Duodenal mucosa (tissue), 2 donors: ENCODE results near the gene PLXNA3.

Experiments used
- H3K27ac ChIP-seq: one replicate; pipeline ENCODE4 v1.7.0; 2013; ENCODE audit warnings: low read depth, low read length
- H3K27me3 ChIP-seq, 2 donors: one replicate each; pipeline ENCODE4 v1.7.0; 2013; ENCODE audit warnings: low read length in 2 of 2, control low read depth in 1 of 2; ENCODE audit not compliant: insufficient read depth in 2 of 2, control insufficient read depth in 1 of 2
- H3K36me3 ChIP-seq, 2 donors: one replicate each; pipeline ENCODE4 v1.7.0; 2013; ENCODE audit warnings: low read length in 2 of 2, control low read depth in 1 of 2; ENCODE audit not compliant: insufficient read depth in 2 of 2, control insufficient read depth in 1 of 2
- H3K4me1 ChIP-seq, 2 donors: one replicate each; pipeline ENCODE4 v1.7.0; 2013; ENCODE audit warnings: low read length in 2 of 2, control low read depth in 1 of 2; ENCODE audit not compliant: insufficient read depth in 2 of 2, control insufficient read depth in 1 of 2
- H3K4me3 ChIP-seq, 2 donors: one replicate each; pipeline ENCODE4 v1.7.0; 2013; ENCODE audit warnings: low read length in 2 of 2, low read depth in 1 of 2
- H3K9ac ChIP-seq, 2 donors: one replicate each; pipeline ENCODE4 v1.7.0; 2013; ENCODE audit warnings: low read length in 2 of 2, low read depth in 1 of 2
- H3K9me3 ChIP-seq, 2 donors: one replicate each; pipeline ENCODE4 v1.7.0; 2013; ENCODE audit warnings: low read length in 2 of 2, control low read depth in 1 of 2; ENCODE audit not compliant: control insufficient read depth in 1 of 2

PLXNA3 gene

DNA sequence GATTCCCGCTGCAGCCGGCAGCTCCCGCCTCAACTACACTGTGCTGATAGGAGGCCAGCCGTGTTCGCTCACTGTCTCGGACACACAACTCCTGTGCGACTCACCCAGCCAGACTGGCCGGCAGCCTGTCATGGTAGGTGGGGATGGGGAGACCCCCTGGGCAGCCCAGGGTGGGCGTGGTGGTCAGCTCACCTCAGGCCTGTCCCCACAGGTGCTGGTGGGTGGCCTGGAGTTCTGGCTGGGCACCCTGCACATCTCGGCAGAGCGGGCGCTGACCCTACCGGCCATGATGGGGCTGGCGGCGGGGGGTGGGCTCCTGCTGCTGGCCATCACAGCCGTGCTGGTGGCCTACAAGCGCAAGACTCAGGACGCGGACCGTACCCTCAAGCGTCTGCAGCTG is 9.5 kb downstream of the PLXNA3 start:
- Histone ChIP-seq H3K36me3 (peaks cover 0 to 28% of the 10 kb centered on the region in 2 donors), H3K27me3 (no peaks in the 10 kb centered on the region), H3K9me3 (no peaks in the 10 kb centered on the region), H3K27ac (no peak overlapping the region), H3K4me1 (no peaks in the 10 kb centered on the region), H3K9ac (no peak overlapping the region), H3K4me3 (no peak overlapping the region)

DNA sequence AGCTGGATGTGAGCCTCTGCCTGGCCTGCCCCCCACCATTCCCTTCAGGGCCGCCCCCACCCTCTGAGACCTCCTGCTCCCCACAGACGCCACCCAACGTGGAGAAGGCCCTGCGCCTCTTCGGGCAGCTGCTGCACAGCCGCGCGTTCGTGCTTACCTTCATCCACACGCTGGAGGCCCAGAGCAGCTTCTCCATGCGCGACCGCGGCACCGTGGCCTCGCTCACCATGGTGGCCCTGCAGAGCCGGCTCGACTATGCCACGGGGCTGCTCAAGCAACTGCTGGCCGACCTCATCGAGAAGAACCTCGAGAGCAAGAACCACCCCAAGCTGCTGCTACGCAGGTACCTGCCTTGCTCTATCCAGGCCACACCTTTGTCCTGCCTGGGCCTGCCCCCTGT is 10.1 kb downstream of the PLXNA3 start:
- no peak overlapping the region for H3K9ac ChIP-seq
- no peaks in the 10 kb centered on the region for H3K4me1 ChIP-seq
- no peaks in the 10 kb centered on the region for H3K9me3 ChIP-seq
- H3K36me3 ChIP-seq: peaks cover 0 to 28% of the 10 kb centered on the region in 2 donors
- no peaks in the 10 kb centered on the region for H3K27me3 ChIP-seq
- no peak overlapping the region for H3K4me3 ChIP-seq
- H3K27ac ChIP-seq: no peak overlapping the region

DNA sequence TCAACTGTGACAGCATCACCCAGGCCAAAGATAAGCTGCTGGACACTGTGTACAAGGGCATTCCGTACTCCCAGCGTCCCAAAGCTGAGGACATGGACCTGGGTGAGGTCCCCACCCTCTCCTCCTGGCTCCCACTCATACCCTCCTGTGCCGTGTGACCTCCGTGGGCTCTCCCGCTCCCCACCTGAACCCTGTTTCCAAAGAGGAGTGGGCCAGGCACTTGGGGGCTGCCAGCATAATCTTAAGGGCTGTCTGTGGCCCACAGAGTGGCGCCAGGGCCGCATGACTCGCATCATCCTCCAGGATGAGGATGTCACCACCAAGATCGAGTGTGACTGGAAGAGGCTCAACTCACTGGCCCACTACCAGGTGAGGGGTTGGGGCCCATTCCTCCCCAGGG is 11.0 kb downstream of the PLXNA3 start:
- Histone ChIP-seq H3K27me3 (no peaks in the 10 kb centered on the region), H3K27ac (no peak overlapping the region), H3K4me1 (no peaks in the 10 kb centered on the region), H3K4me3 (no peak overlapping the region), H3K9me3 (no peaks in the 10 kb centered on the region), H3K36me3 (peaks cover 0 to 28% of the 10 kb centered on the region in 2 donors), H3K9ac (no peak overlapping the region)

DNA sequence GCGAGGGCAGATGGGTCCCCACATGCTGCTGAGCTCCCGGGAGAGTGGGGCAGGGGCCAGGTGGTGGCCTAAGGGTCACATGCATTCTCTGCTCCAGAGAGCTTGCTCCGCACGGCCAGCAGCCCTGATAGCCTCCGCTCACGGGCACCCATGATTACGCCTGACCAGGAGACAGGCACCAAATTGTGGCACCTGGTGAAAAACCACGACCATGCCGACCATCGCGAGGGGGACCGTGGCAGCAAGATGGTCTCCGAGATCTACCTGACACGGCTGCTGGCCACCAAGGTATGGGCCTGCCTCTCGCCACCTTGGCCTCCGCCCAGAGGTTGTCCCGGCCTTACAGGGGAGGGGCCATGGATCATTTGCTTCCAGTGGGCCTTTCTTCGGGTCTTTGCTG is 11.8 kb downstream of the PLXNA3 start:
- no peaks in the 10 kb centered on the region for H3K27me3 ChIP-seq
- H3K4me3 ChIP-seq: no peak overlapping the region
- H3K4me1 ChIP-seq: no peaks in the 10 kb centered on the region
- H3K9me3 ChIP-seq: no peaks in the 10 kb centered on the region
- H3K36me3 ChIP-seq: peaks cover 0 to 24% of the 10 kb centered on the region in 2 donors
- H3K27ac ChIP-seq: no peak overlapping the region
- no peak overlapping the region for H3K9ac ChIP-seq

DNA sequence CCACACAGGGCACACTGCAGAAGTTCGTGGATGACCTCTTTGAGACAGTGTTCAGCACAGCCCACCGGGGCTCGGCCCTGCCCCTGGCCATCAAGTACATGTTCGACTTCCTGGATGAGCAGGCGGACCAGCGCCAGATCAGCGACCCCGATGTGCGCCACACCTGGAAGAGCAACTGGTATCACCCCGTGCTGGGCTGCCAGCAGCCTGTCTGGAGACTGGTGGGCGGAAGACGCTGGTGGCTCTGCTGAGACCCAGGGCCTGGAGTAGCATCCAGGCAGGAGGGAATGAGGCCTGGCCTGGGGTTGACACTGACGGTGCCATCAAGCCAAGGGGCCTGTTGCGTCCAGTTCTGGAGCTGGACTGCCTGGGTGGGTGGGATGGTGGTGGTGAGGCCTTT is 12.4 kb downstream of the PLXNA3 start:
- no peak overlapping the region for H3K27ac ChIP-seq
- no peaks in the 10 kb centered on the region for H3K4me1 ChIP-seq
- H3K36me3 ChIP-seq: peaks cover 0 to 24% of the 10 kb centered on the region in 2 donors
- no peaks in the 10 kb centered on the region for H3K27me3 ChIP-seq
- H3K9ac ChIP-seq: no peak overlapping the region
- no peaks in the 10 kb centered on the region for H3K9me3 ChIP-seq
- no peak overlapping the region for H3K4me3 ChIP-seq

DNA sequence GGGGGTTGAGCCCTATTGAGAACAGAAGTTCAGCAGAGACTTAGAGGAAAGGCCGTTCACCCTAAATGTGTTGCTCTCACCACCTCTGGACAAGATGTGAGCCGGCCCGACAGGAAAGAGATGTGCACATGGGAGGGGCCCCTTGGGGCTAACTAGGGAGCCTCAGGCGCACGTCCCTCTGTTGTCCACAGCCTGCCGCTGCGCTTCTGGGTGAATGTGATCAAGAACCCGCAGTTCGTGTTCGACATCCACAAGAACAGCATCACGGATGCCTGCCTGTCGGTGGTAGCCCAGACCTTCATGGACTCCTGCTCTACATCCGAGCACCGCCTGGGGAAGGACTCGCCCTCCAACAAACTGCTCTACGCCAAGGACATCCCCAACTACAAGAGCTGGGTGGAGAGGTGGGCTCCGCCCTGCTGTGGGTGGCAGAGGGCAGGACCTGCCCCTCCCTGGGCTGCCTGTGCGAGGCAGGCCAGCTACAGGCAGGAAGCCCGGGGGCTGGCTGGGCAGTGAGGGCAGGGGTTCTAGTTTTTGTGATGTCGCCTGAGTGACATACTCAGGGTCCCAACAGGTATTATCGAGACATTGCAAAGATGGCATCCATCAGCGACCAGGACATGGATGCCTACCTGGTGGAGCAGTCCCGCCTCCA is 13.0 kb downstream of the PLXNA3 start:
- Histone ChIP-seq H3K27ac (no peak overlapping the region), H3K4me1 (no peaks in the 10 kb centered on the region), H3K36me3 (peaks cover 0 to 18% of the 10 kb centered on the region in 2 donors), H3K27me3 (no peaks in the 10 kb centered on the region), H3K9ac (no peak overlapping the region), H3K4me3 (no peak overlapping the region), H3K9me3 (no peaks in the 10 kb centered on the region)

DNA sequence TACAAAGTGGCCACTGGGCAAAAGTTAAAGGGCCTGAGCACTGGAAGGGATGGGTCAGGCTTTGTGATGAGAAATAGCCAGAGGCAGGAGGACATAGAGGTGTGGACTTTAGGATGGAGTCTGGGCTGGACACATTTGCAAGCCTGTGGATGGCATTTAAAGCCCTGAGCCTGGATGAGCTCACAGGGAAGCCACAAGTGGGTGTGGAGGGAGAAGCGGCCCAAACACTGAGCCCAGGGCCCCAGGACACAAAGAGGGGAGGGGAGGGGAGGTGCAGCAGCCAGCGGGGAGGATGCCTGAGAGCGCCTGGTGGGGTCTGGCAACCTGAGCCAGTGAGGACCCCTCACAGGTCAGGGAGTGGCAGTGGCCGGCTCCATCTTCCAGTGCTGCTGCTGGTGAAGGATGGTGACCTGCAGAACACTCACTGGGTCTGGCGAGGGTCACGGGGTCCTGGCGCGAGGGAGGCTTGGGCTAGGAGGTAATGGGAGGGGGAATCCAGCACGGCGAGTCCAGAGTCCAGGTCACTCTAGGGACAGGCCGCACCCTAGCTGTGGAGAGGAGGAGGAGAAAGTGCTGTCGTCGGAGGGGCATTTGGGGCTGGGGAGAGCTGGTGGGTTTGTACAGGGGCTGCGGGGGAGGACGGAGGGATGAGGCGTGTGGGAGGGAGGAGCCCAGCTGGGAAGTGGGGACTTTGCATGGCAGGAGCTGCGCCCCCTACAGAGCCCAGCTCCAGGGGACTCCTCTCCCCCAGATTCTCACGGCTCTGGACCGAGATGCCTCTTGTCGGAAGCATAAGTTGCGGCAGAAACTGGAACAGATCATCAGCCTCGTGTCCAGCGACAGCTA is 14.0 kb downstream of the PLXNA3 start:
- Histone ChIP-seq H3K27ac (no peak overlapping the region), H3K27me3 (no peaks in the 10 kb centered on the region), H3K9me3 (no peaks in the 10 kb centered on the region), H3K36me3 (peaks cover 0 to 13% of the 10 kb centered on the region in 2 donors), H3K9ac (no peak overlapping the region), H3K4me3 (no peak overlapping the region), H3K4me1 (no peaks in the 10 kb centered on the region)

DNA sequence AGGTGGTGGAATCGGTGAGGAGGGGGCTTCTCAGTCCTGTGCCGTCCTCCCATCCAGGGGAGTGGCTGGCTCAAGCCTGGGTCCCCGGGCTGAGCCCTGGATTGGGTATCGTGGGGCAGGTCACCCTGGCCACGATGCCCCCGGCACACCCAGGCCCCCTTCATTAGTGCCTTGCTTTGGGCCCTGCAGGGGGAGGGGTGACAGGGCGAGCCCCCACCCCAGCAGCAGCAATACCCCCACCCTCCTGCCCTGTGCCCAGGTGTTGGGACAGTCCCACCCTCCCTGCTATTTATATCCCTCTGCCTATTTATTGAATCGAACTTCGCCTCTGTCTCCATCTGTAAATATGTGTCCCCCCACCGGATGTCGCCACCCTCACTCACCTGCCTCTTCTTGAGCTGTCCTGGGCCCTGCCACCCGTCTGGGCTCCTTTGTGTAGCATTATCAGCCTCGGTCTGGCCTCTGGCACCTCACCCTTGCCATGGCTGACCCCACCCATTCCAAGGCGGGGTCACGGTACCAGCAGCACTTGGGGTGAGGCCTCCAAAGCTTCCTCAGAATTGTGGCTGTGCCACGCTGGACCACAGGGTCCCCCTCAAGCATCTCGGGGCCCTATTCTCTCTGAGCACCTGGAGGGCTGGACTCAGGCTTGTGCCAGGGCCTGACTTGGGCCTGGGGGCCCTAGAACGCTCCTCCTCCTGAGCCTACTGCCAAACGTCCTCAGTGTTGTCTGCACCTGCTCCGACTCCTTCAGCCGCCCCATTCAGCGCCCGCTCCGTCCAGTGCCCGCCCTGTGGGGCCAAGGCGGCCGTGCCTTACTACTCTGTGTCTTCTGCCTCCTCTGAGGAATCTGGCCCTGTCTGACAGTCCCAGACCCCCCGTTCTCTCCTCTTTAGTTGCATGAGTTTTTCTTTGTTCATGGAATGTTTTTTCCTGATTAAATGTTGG is 14.9 kb downstream of the PLXNA3 start:
- H3K4me3 ChIP-seq: no peak overlapping the region
- no peaks in the 10 kb centered on the region for H3K27me3 ChIP-seq
- H3K9me3 ChIP-seq: no peaks in the 10 kb centered on the region
- peaks cover 0 to 2% of the 10 kb centered on the region in 2 donors for H3K4me1 ChIP-seq
- peaks cover 0 to 13% of the 10 kb centered on the region in 2 donors for H3K36me3 ChIP-seq
- no peak overlapping the region for H3K27ac ChIP-seq
- H3K9ac ChIP-seq: no peak overlapping the region

DNA sequence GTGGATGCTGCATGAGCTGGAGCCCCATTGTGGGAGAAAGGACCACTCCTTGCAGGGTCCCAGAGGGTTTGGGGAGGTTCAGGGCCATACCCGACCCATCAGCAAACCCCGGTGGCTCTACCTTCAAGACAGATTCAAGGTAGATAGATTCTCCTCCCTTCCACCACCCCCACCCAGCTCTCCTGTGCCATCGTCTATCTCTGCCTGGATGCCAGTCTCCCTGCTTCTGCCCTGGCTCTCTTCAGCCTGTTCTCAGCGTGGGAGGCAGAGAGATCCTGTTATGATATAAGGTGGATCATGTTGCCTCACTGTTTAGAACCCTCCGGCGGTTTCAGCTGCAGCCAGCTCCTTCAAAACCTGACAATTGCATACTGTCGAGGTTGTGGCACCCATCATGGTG is 15.6 kb downstream of the PLXNA3 start:
- Histone ChIP-seq H3K27ac (no peak overlapping the region), H3K36me3 (peaks cover 0 to 13% of the 10 kb centered on the region in 2 donors), H3K4me3 (no peak overlapping the region), H3K27me3 (no peaks in the 10 kb centered on the region), H3K9me3 (no peaks in the 10 kb centered on the region), H3K9ac (no peak overlapping the region), H3K4me1 (peaks cover 0 to 6% of the 10 kb centered on the region in 2 donors)

DNA sequence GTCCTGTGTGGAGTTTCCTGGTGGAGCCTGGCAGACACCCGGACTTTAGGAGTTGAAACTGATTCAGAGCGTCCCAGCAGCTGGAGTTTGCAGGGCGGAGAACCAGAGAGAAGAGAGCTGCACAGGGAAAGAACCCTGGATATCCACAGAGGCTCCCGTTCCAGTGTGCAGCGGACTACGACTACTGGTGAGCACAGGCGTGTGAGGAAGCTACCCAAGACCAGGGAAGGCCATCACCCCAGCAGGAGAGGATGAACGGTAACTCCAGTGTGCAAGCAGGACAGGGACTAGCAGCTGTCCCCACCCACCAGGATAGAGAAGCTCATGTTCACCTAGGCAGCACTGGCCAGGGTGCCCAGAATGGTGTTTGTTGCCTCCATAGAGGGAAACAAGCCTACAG is 18.7 kb downstream of the PLXNA3 start:
- Histone ChIP-seq H3K4me1 (peaks cover 0 to 11% of the 10 kb centered on the region in 2 donors), H3K4me3 (no peak overlapping the region), H3K27ac (no peak overlapping the region), H3K36me3 (no peaks in the 10 kb centered on the region), H3K9ac (no peak overlapping the region), H3K27me3 (no peaks in the 10 kb centered on the region), H3K9me3 (no peaks in the 10 kb centered on the region)
